Tibial nerve (tissue), 3 donors: ENCODE measurements around the gene PEDS1.

Experiments used
- POLR2A ChIP-seq, 2 donors: fragments of 450-650 bp; IDR thresholded peaks; one replicate each; pipeline ENCODE4 v1.6.1; 2017; ENCODE audit warnings: antibody characterized with exemption in 2 of 2, mild to moderate bottlenecking in 2 of 2, moderate library complexity in 2 of 2
- TF ChIP-seq, protein P1 (sequence below), 5 experiments: fragments of 200-600 bp in 3 of 5; fragments of 450-650 bp in 2 of 5; sonication (generic) in 3 of 5; IDR thresholded peaks; one replicate each; pipeline ENCODE4 v1.5.1; 2016 to 2019; ENCODE audit warnings: antibody characterized with exemption in 5 of 5, mild to moderate bottlenecking in 3 of 5, moderate library complexity in 2 of 5

- TF ChIP-seq POLR2A (IDR thresholded peaks at IDR 0.05) = no peak
- TF ChIP-seq, protein P1, sequence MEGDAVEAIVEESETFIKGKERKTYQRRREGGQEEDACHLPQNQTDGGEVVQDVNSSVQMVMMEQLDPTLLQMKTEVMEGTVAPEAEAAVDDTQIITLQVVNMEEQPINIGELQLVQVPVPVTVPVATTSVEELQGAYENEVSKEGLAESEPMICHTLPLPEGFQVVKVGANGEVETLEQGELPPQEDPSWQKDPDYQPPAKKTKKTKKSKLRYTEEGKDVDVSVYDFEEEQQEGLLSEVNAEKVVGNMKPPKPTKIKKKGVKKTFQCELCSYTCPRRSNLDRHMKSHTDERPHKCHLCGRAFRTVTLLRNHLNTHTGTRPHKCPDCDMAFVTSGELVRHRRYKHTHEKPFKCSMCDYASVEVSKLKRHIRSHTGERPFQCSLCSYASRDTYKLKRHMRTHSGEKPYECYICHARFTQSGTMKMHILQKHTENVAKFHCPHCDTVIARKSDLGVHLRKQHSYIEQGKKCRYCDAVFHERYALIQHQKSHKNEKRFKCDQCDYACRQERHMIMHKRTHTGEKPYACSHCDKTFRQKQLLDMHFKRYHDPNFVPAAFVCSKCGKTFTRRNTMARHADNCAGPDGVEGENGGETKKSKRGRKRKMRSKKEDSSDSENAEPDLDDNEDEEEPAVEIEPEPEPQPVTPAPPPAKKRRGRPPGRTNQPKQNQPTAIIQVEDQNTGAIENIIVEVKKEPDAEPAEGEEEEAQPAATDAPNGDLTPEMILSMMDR (IDR thresholded peaks at IDR 0.05) = no peak
These were observed 40.9 kb upstream of the PEDS1 start for GRCh38 chr20:50194422-50194830.
